OCI-LY1 (cell line): ENCODE data around the gene KLF7.

Experiments
- EZH2 ChIP-seq: fragments of 200-600 bp; sonication (generic), shearing (Covaris generic); IDR thresholded peaks from 2 replicates; pipeline ENCODE4 v1.8.0; 2017; ENCODE audit warnings: borderline replicate concordance, mixed run types, mild to moderate bottlenecking, antibody characterized with exemption, low read length, moderate library complexity, mixed read lengths
- TF ChIP-seq, protein P1 (sequence below): fragments of 200-600 bp; sonication (generic), shearing (Covaris generic); IDR thresholded peaks from 2 replicates; pipeline ENCODE4 v1.5.1; 2017; ENCODE audit warnings: mild to moderate bottlenecking, antibody characterized with exemption, low read length, moderate library complexity, mixed read lengths

- TF ChIP-seq, protein P1, sequence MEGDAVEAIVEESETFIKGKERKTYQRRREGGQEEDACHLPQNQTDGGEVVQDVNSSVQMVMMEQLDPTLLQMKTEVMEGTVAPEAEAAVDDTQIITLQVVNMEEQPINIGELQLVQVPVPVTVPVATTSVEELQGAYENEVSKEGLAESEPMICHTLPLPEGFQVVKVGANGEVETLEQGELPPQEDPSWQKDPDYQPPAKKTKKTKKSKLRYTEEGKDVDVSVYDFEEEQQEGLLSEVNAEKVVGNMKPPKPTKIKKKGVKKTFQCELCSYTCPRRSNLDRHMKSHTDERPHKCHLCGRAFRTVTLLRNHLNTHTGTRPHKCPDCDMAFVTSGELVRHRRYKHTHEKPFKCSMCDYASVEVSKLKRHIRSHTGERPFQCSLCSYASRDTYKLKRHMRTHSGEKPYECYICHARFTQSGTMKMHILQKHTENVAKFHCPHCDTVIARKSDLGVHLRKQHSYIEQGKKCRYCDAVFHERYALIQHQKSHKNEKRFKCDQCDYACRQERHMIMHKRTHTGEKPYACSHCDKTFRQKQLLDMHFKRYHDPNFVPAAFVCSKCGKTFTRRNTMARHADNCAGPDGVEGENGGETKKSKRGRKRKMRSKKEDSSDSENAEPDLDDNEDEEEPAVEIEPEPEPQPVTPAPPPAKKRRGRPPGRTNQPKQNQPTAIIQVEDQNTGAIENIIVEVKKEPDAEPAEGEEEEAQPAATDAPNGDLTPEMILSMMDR = no peak
- TF ChIP-seq EZH2 = no peak
These were observed 119.0 kb downstream of the KLF7 start for GRCh38 chr2:207046724-207047123.
